Measurements from ENCODE around the gene MAG.

The MAG gene

DNA sequence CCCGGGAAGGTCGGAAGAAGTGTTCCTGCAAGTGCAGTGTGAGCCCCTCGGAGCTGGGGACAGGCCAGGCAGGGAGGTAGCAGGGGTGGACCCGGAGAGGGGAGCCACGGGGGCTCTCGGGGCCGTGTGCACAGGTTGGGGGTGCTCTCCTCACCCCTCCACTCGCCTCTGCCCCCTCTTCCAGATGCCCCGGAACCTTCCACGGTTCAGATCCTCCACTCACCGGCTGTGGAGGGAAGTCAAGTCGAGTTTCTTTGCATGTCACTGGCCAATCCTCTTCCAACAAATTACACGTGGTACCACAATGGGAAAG is 46.0 kb downstream of the MAG start:
- Histone ChIP-seq H3K4me1 (ENCODE audit: insufficient read depth, low read length, poor library complexity, severe bottlenecking) (peaks cover 4% of the 10 kb centered on the region), H3K36me3 (ENCODE audit: insufficient read depth, low read length) (no peaks in the 10 kb centered on the region), H3K4me2 (ENCODE audit: low read depth, low read length, poor library complexity, severe bottlenecking) (no peak overlapping the region), H3K27me3 (ENCODE audit: insufficient read depth, low read length, poor library complexity, severe bottlenecking) (no peaks in the 10 kb centered on the region), H3K9ac (ENCODE audit: low read depth, low read length, poor library complexity, severe bottlenecking) (no peak overlapping the region), H3K9me2 (replicated peaks; ENCODE audit: low read depth, low read length) (no peaks in the 10 kb centered on the region), H2AFZ (ENCODE audit: low read length) (no peak overlapping the region), H3F3A (ENCODE audit: low read depth) (no peaks in the 10 kb centered on the region), H3K9me3 (ENCODE audit: insufficient read depth, low read depth, low read length) (no peaks in the 10 kb centered on the region), H4K20me1 (ENCODE audit: insufficient read depth, low read length, poor library complexity, severe bottlenecking) (no peaks in the 10 kb centered on the region), H3K4me3 (ENCODE audit: low read length, poor library complexity, severe bottlenecking) (no peak overlapping the region), H3K79me2 (ENCODE audit: insufficient read depth, low read length) (no peaks in the 10 kb centered on the region)
- TF ChIP-seq, protein P1, sequence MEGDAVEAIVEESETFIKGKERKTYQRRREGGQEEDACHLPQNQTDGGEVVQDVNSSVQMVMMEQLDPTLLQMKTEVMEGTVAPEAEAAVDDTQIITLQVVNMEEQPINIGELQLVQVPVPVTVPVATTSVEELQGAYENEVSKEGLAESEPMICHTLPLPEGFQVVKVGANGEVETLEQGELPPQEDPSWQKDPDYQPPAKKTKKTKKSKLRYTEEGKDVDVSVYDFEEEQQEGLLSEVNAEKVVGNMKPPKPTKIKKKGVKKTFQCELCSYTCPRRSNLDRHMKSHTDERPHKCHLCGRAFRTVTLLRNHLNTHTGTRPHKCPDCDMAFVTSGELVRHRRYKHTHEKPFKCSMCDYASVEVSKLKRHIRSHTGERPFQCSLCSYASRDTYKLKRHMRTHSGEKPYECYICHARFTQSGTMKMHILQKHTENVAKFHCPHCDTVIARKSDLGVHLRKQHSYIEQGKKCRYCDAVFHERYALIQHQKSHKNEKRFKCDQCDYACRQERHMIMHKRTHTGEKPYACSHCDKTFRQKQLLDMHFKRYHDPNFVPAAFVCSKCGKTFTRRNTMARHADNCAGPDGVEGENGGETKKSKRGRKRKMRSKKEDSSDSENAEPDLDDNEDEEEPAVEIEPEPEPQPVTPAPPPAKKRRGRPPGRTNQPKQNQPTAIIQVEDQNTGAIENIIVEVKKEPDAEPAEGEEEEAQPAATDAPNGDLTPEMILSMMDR (conservative IDR thresholded peaks at IDR 0.05; ENCODE audit: low read length) = no peak
- TF ChIP-seq EZH2phosphoT487 (IDR thresholded peaks at IDR 0.05; ENCODE audit: borderline replicate concordance) = no peak

DNA sequence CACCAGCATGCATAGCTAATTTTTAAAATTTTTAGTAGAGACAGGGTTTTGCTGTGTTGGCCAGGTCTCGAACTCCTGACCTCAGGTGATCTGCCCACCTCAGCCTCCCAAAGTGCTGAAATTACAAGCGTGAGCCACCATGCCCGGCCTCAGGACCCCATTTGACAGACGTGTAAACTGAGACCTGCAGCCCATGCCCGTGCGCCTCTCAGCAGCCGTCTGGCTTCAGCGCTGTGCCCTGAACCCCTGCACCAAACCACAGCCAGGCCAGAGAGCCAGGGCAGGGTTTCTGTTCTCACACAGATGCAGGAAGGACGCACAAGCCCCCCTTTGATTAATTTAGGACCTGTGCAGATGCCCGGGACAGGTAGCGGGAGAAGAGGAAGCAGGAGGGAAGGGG is 48.5 kb downstream of the MAG start:
- H3K9me3 ChIP-seq (ENCODE audit: insufficient read depth, low read depth, low read length) = no peaks in the 10 kb centered on the region
- H3K9me2 ChIP-seq (replicated peaks; ENCODE audit: low read depth, low read length) = no peaks in the 10 kb centered on the region
- H3K27me3 ChIP-seq (ENCODE audit: insufficient read depth, low read length, poor library complexity, severe bottlenecking) = no peaks in the 10 kb centered on the region
- TF ChIP-seq EZH2phosphoT487 (IDR thresholded peaks at IDR 0.05; ENCODE audit: borderline replicate concordance) = no peak
- TF ChIP-seq, protein P1 (conservative IDR thresholded peaks at IDR 0.05; ENCODE audit: low read length) = no peak
- H3F3A ChIP-seq (ENCODE audit: low read depth) = no peaks in the 10 kb centered on the region
- no peak overlapping the region for H3K4me3 ChIP-seq (ENCODE audit: low read length, poor library complexity, severe bottlenecking)
- no peaks in the 10 kb centered on the region for H4K20me1 ChIP-seq (ENCODE audit: insufficient read depth, low read length, poor library complexity, severe bottlenecking)
- H3K36me3 ChIP-seq (ENCODE audit: insufficient read depth, low read length) = no peaks in the 10 kb centered on the region
- H3K79me2 ChIP-seq (ENCODE audit: insufficient read depth, low read length) = no peaks in the 10 kb centered on the region
- H3K9ac ChIP-seq (ENCODE audit: low read depth, low read length, poor library complexity, severe bottlenecking) = no peak overlapping the region
- no peak overlapping the region for H2AFZ ChIP-seq (ENCODE audit: low read length)
- no peak overlapping the region for H3K4me2 ChIP-seq (ENCODE audit: low read depth, low read length, poor library complexity, severe bottlenecking)
- H3K4me1 ChIP-seq (ENCODE audit: insufficient read depth, low read length, poor library complexity, severe bottlenecking) = no peaks in the 10 kb centered on the region

GRCh38 chr19:35341006-35341405 is 49.0 kb downstream of the MAG start:
- Histone ChIP-seq H4K20me1 (ENCODE audit: insufficient read depth, low read length, poor library complexity, severe bottlenecking) (no peaks in the 10 kb centered on the region), H3K4me1 (ENCODE audit: insufficient read depth, low read length, poor library complexity, severe bottlenecking) (peaks cover under 1% of the 10 kb centered on the region), H3K36me3 (ENCODE audit: insufficient read depth, low read length) (no peaks in the 10 kb centered on the region), H3K79me2 (ENCODE audit: insufficient read depth, low read length) (no peaks in the 10 kb centered on the region), H3K9me2 (replicated peaks; ENCODE audit: low read depth, low read length) (no peaks in the 10 kb centered on the region), H3K9ac (ENCODE audit: low read depth, low read length, poor library complexity, severe bottlenecking) (no peak overlapping the region), H3K27me3 (ENCODE audit: insufficient read depth, low read length, poor library complexity, severe bottlenecking) (no peaks in the 10 kb centered on the region), H3F3A (ENCODE audit: low read depth) (no peaks in the 10 kb centered on the region), H2AFZ (ENCODE audit: low read length) (no peak overlapping the region), H3K4me3 (ENCODE audit: low read length, poor library complexity, severe bottlenecking) (no peak overlapping the region), H3K9me3 (ENCODE audit: insufficient read depth, low read depth, low read length) (no peaks in the 10 kb centered on the region), H3K4me2 (ENCODE audit: low read depth, low read length, poor library complexity, severe bottlenecking) (no peak overlapping the region)
- no peak for TF ChIP-seq EZH2phosphoT487 (IDR thresholded peaks at IDR 0.05; ENCODE audit: borderline replicate concordance)
- TF ChIP-seq, protein P1 (conservative IDR thresholded peaks at IDR 0.05; ENCODE audit: low read length) = no peak
